Transverse colon (tissue), 3 donors: ENCODE data around the gene JUN.

Source experiments
- CTCF ChIP-seq, 5 experiments: fragments of 200-600 bp in 3 of 5; fragments of 450-650 bp in 2 of 5; sonication (generic) in 3 of 5; IDR thresholded peaks; 1 replicate in 2 of 5; 2 replicates in 3 of 5; pipeline ENCODE4 v1.5.1; 2016 to 2017; ENCODE audit warnings: antibody characterized with exemption in 5 of 5, inconsistent platforms in 3 of 5, mild to moderate bottlenecking in 2 of 5, moderate library complexity in 1 of 5
- POLR2A ChIP-seq: fragments of 450-650 bp; IDR thresholded peaks from one replicate; pipeline ENCODE4 v1.6.1; 2016; ENCODE audit warnings: antibody characterized with exemption, mild to moderate bottlenecking, moderate library complexity

DNA sequence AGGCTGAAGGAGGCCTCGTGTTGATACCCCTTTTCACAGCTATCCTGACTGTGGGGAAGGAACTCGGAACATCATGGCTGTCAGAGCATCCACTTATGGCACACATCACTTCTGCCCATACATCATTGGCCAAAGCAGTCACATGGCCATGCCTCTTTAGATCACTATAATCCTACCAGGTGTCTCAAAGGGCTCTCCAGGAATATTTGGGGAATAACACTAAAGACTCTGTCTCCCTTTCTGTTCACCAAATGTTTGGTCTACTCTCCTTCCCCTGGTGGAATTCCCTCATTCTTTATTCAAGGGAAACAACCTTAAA lies 3.0 kb upstream of the JUN start:
- TF ChIP-seq POLR2A, result no peak
- no peak for TF ChIP-seq CTCF (IDR thresholded peaks at IDR 0.05)
